ENCODE results near the gene INPP5E.

- TF ChIP-seq CTCF (IDR thresholded peaks at IDR 0.05): no peak
- TF ChIP-seq EZH2 (IDR thresholded peaks at IDR 0.05; ENCODE audit: borderline replicate concordance, insufficient read depth, low read depth, low read length, poor library complexity, severe bottlenecking): no peak
These were observed 28.3 kb downstream of the INPP5E start for GRCh38 chr9:136411378-136411777.
